HepG2 (cell line): Measurements from ENCODE around the gene ARG2. TPM values are rescaled to one million over a fixed set of nuclear protein-coding genes. Genes with fewer than 3 reads are reported as not detected.

Source experiments
- ARNTL ChIP-seq: sonication (generic); formaldehyde crosslinking; IDR thresholded peaks from 2 replicates; pipeline ENCODE4 v1.4.0; 2020; ENCODE audit warnings: mild to moderate bottlenecking, missing genetic modification reagents
- FOXO4 ChIP-seq: sonication (generic); formaldehyde crosslinking; conservative IDR thresholded peaks from 2 replicates; pipeline ENCODE4 v1.8.1; 2023; ENCODE audit warnings: missing genetic modification reagents
- HOXA9 ChIP-seq: sonication (generic); formaldehyde crosslinking; IDR thresholded peaks from 2 replicates; pipeline ENCODE4 v1.8.1; 2022; ENCODE audit warnings: missing genetic modification reagents, mild to moderate bottlenecking, moderate library complexity, borderline replicate concordance
- IKZF4 ChIP-seq: sonication (generic); formaldehyde crosslinking; IDR thresholded peaks from 2 replicates; pipeline ENCODE4 v1.5.1; 2020; ENCODE audit warnings: borderline replicate concordance, mild to moderate bottlenecking, low read depth, missing genetic modification reagents; ENCODE audit errors: not compliant biosample characterization
- KDM5A ChIP-seq: fragments of 200-600 bp; sonication (generic); IDR thresholded peaks from 2 replicates; pipeline ENCODE4 v1.7.0; 2018; ENCODE audit warnings: antibody characterized with exemption, mild to moderate bottlenecking, low read length, borderline replicate concordance
- KDM5B ChIP-seq: sonication (generic); formaldehyde crosslinking; IDR thresholded peaks from 2 replicates; pipeline ENCODE4 v1.4.0; 2020; ENCODE audit warnings: missing genetic modification reagents, mild to moderate bottlenecking, borderline replicate concordance
- MXD4 ChIP-seq: IDR thresholded peaks from 2 replicates; pipeline ENCODE4 v1.6.1; 2016; ENCODE audit warnings: mild to moderate bottlenecking, missing biosample characterization, missing genetic modification reagents
- RXRA ChIP-seq: sonication (generic); formaldehyde crosslinking; IDR thresholded peaks from 2 replicates; pipeline ENCODE4 v1.5.1; 2020; ENCODE audit warnings: missing genetic modification reagents
- SUZ12 ChIP-seq: fragments of 150-350 bp; IDR thresholded peaks from 2 replicates; pipeline ENCODE4 v1.6.1; 2014; ENCODE audit warnings: low read depth, low read length
- ZBTB7A ChIP-seq: sonication (generic); formaldehyde crosslinking; IDR thresholded peaks from 2 replicates; pipeline ENCODE4 v1.8.0; 2022; ENCODE audit warnings: mild to moderate bottlenecking, missing genetic modification reagents
- ZFX ChIP-seq: sonication (generic); formaldehyde crosslinking; IDR thresholded peaks from 2 replicates; pipeline ENCODE4 v1.4.0; 2020; ENCODE audit warnings: mild to moderate bottlenecking, low read depth, missing genetic modification reagents, moderate library complexity
- ZNF282 ChIP-seq: fragments of 450-650 bp; IDR thresholded peaks from 2 replicates; pipeline ENCODE4 v1.6.1; 2018; ENCODE audit not compliant: partially characterized antibody
- ZNF3 ChIP-seq: IDR thresholded peaks from 2 replicates; pipeline ENCODE4 v1.7.0; 2017; ENCODE audit warnings: inconsistent platforms
- ZNF512 ChIP-seq: sonication (generic); formaldehyde crosslinking; IDR thresholded peaks from 2 replicates; pipeline ENCODE4 v1.4.0; 2020; ENCODE audit warnings: mild to moderate bottlenecking, missing genetic modification reagents
- ZNF513 ChIP-seq: sonication (generic); formaldehyde crosslinking; conservative IDR thresholded peaks from 2 replicates; pipeline ENCODE4 v1.5.0; 2020; ENCODE audit warnings: missing genetic modification reagents
- ZNF567 ChIP-seq: sonication (generic); formaldehyde crosslinking; IDR thresholded peaks from 2 replicates; pipeline ENCODE4 v1.8.1; 2023; ENCODE audit warnings: mild to moderate bottlenecking, missing genetic modification reagents, borderline replicate concordance
- ZNF572 ChIP-seq: sonication (generic); formaldehyde crosslinking; IDR thresholded peaks from 2 replicates; pipeline ENCODE4 v1.5.1; 2020; ENCODE audit warnings: mild to moderate bottlenecking, missing genetic modification reagents
- ZSCAN30 ChIP-seq: sonication (generic); formaldehyde crosslinking; IDR thresholded peaks from 2 replicates; pipeline ENCODE4 v1.5.0; 2020; ENCODE audit warnings: mild to moderate bottlenecking, missing genetic modification reagents
- polyA plus RNA-seq, 8 experiments: library from polyadenylated mRNA; depleted of rRNA in 3 of 8; stranded (reverse) in 7 of 8; unstranded in 1 of 8; fragments of >200 nt; fragmentation: Illumina TruSeq in 4 of 8; extraction: Trizol in 4 of 8; gene quantifications; 2 replicates each; pipeline versions ENCODE4 v1.2.1 to v1.2.3, GENCODE V29; 2011 to 2016; ENCODE audit warnings: low read depth in 4 of 8, missing spikeins in 1 of 8, mixed read lengths in 1 of 8; ENCODE audit not compliant: insufficient read depth in 1 of 8
- total RNA-seq, 5 experiments: library from RNA; depleted of rRNA; stranded (reverse); fragments of >200 nt; fragmentation: Illumina TruSeq; extraction: Trizol; gene quantifications; 2 replicates each; pipeline ENCODE4 v1.2.3, GENCODE V29; 2016; ENCODE audit warnings: low read depth in 1 of 5
- TF ChIP-seq, protein P1 (sequence below): sonication (generic); formaldehyde crosslinking; IDR thresholded peaks from 2 replicates; pipeline ENCODE4 v1.9.0; 2022; ENCODE audit warnings: missing genetic modification reagents, mild to moderate bottlenecking, borderline replicate concordance
- TF ChIP-seq, protein P2 (sequence below): sonication (generic); formaldehyde crosslinking; IDR thresholded peaks from 2 replicates; pipeline ENCODE4 v1.4.0; 2020; ENCODE audit warnings: missing genetic modification reagents

ARG2 gene
- total and polyA plus RNA-seq, 2 of the 13 experiments (the other 11 are each of a cell fraction or from before 2014, with no cell fraction given): 37.5 to 73.6 TPM

DNA sequence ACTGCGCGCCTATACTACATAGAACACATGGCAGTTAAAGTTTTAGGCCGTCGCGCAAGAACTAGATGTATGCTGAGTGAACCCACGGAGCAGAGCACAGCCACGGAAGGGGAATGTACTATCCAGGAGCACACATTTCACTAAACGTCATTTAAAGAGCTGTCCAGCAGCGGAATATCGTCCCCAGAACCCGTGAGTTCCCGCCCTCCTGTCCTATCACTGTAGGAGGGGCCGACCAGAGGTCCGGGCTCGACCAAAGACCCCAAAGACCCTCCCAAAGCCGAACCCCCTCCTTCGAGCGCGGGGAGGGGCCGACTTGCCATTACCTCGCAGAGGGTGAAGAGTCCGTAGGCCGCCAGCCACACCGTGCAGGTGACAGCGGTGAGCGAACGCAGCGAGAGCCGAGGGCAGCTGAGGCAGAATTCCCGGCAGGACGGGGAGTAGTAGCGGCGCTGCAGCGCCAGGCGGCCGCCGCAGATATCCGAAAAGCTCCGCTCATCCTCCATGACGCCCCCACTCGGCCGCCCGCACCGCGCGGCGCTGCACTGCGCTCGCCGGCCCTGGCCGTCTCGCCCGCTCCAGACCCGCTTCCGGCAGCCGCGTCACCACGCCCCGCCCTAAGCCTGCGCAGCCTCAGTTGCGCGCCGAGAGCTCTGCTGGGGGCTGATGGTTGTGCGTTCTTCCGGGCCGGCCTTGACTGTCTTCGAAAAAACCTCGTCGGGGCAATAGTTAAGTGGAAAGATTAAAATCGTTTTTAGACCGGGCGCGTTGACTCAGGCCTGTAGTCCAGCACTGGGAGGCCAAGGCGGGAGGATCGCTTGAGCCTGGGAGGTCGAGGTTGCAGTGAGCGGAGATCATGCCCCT, 19.8 kb upstream of the ARG2 start, which contains the start of gene PIGH (continued):
- TF ChIP-seq MXD4 (CRISPR knock-in tag) (peak; percentile 64; the same call in 1 of the 2 replicates), RXRA (0 out of 2 replicates have a peak, but pooled peaks have one; percentile 12), KDM5B (peak; percentile 67), ZNF282 (no peak), ZNF513 (no peak), ZBTB7A (0 out of 2 replicates have a peak, but pooled peaks have one; percentile 66), ZFX (CRISPR knock-in tag) (peak; percentile 81), ZNF567 (CRISPR knock-in tag) (no peak), KDM5A (0 out of 2 replicates have a peak, but pooled peaks have one; percentile 48), FOXO4 (CRISPR knock-in tag) (0 out of 2 replicates have a peak, but pooled peaks have one; percentile 18), ZNF3 (CRISPR knock-in tag) (no peak), ZNF512 (CRISPR knock-in tag) (no peak), ZSCAN30 (CRISPR knock-in tag) (no peak), ZNF572 (CRISPR knock-in tag) (no peak), HOXA9 (peak; percentile 71; the same call in 1 of the 2 replicates), SUZ12 (no peak), ARNTL (no peak), IKZF4 (peak; percentile 43)
- TF ChIP-seq, protein P1, sequence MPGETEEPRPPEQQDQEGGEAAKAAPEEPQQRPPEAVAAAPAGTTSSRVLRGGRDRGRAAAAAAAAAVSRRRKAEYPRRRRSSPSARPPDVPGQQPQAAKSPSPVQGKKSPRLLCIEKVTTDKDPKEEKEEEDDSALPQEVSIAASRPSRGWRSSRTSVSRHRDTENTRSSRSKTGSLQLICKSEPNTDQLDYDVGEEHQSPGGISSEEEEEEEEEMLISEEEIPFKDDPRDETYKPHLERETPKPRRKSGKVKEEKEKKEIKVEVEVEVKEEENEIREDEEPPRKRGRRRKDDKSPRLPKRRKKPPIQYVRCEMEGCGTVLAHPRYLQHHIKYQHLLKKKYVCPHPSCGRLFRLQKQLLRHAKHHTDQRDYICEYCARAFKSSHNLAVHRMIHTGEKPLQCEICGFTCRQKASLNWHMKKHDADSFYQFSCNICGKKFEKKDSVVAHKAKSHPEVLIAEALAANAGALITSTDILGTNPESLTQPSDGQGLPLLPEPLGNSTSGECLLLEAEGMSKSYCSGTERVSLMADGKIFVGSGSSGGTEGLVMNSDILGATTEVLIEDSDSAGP (CRISPR knock-in tag): peak; percentile 86
- TF ChIP-seq, protein P2, sequence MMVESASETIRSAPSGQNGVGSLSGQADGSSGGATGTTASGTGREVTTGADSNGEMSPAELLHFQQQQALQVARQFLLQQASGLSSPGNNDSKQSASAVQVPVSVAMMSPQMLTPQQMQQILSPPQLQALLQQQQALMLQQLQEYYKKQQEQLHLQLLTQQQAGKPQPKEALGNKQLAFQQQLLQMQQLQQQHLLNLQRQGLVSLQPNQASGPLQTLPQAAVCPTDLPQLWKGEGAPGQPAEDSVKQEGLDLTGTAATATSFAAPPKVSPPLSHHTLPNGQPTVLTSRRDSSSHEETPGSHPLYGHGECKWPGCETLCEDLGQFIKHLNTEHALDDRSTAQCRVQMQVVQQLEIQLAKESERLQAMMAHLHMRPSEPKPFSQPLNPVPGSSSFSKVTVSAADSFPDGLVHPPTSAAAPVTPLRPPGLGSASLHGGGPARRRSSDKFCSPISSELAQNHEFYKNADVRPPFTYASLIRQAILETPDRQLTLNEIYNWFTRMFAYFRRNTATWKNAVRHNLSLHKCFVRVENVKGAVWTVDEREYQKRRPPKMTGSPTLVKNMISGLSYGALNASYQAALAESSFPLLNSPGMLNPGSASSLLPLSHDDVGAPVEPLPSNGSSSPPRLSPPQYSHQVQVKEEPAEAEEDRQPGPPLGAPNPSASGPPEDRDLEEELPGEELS: no peak
